Activated CD8-positive, alpha-beta T cell treated with anti-CD3 and anti-CD28 coated beads for 36 hours (primary cell): ENCODE results near the gene TSSK6. TPM values are rescaled to one million over a fixed set of nuclear protein-coding genes. Genes with fewer than 3 reads are reported as not detected.

Source experiments
- ATAC-seq: fragments of 200-7000 bp; cut with Tn5 transposase; one replicate; pipeline ENCODE4 v1.10.0; 2021; ENCODE audit warnings: mild to moderate bottlenecking, moderate library complexity
- CTCF ChIA-PET: fragments of 350-600 bp; sonication (Branson Sonifier 250); formaldehyde crosslinking; loops from one replicate; lab custom pipeline; 2021; ENCODE audit warnings: antibody characterized with exemption; lab: Charles Lee
- POLR2A ChIA-PET: fragments of 350-600 bp; sonication (Branson Sonifier 250); formaldehyde crosslinking; loops from one replicate; lab custom pipeline; 2021; ENCODE audit warnings: antibody characterized with exemption; lab: Charles Lee
- DNase-seq: peaks from one replicate; pipeline ENCODE4 v3.0.0-alpha.2; 2020
- H3K27ac Mint-ChIP-seq: one replicate; pipeline ENCODE4 v1.8.0; 2021; ENCODE audit warnings: mild to moderate bottlenecking, mixed read lengths
- H3K27me3 Mint-ChIP-seq: one replicate; pipeline ENCODE4 v1.8.0; 2021; ENCODE audit warnings: mixed read lengths
- H3K36me3 Mint-ChIP-seq: one replicate; pipeline ENCODE4 v1.8.0; 2021; ENCODE audit warnings: low read depth, mixed read lengths
- H3K4me1 Mint-ChIP-seq: one replicate; pipeline ENCODE4 v1.8.0; 2021; ENCODE audit warnings: low read depth, mixed read lengths
- H3K4me3 Mint-ChIP-seq: one replicate; pipeline ENCODE4 v1.8.0; 2021; ENCODE audit warnings: mild to moderate bottlenecking, moderate library complexity, mixed read lengths
- H3K9me3 Mint-ChIP-seq: one replicate; pipeline ENCODE4 v1.8.0; 2021; ENCODE audit warnings: mixed read lengths
- CTCF ChIP-seq: fragments of 200-600 bp; IDR thresholded peaks from one replicate; pipeline ENCODE4 v1.8.0; 2022; ENCODE audit warnings: antibody characterized with exemption, mild to moderate bottlenecking
- intact Hi-C: fragments of 100-400 bp; cut with micrococcal nuclease; formaldehyde crosslinking; loops from one replicate; pipeline ENCODE4 v1.10.0; 2022
- total RNA-seq, 2 experiments: library from RNA; stranded (reverse); gene quantifications; one replicate each; pipeline ENCODE4 v1.2.3, GENCODE V29; 2021

Gene TSSK6
- total RNA-seq, 2 experiments from 2014 or later, result 3.4 to 4.9 TPM

GRCh38 chr19:19514215-19514657 lies 1.1 kb downstream of the TSSK6 start:
- ATAC-seq (no peak), DNase-seq (no peak)
- ChIA-PET POLR2A (interaction anchor here (0.7 to 2.5 kb wide), 3 partner anchors 24 to 149 kb away, joined by 3 to 7 read pairs (median 3); no protein-coding TSS in a partner anchor), CTCF (interaction anchor here (1.2 kb wide), 1 partner anchor 19 kb away, joined by 5 read pairs; no protein-coding TSS in a partner anchor)
- Mint-ChIP-seq H3K4me1 (peaks cover 21% of the 10 kb centered on the region), H3K27ac (no peak overlapping the region), H3K9me3 (no peaks in the 10 kb centered on the region), H3K36me3 (peaks cover 6% of the 10 kb centered on the region), H3K27me3 (no peaks in the 10 kb centered on the region), H3K4me3 (peak overlapping the region; percentile 32)
- TF ChIP-seq CTCF, result no peak
- intact Hi-C loops, result no loop called here

GRCh38 chr19:19513682-19514081 lies 1.7 kb downstream of the TSSK6 start:
- ATAC-seq (no peak), DNase-seq (no peak)
- no peak overlapping the region for H3K4me3 Mint-ChIP-seq
- H3K27me3 Mint-ChIP-seq, result no peaks in the 10 kb centered on the region
- no peak overlapping the region for H3K27ac Mint-ChIP-seq
- H3K9me3 Mint-ChIP-seq, result no peaks in the 10 kb centered on the region
- ChIA-PET CTCF (interaction anchor here (1.2 kb wide), 1 partner anchor 19 kb away, joined by 5 read pairs; no protein-coding TSS in a partner anchor), POLR2A (interaction anchor here (0.7 kb wide), 1 partner anchor 54 kb away, joined by 3 read pairs; no protein-coding TSS in a partner anchor)
- TF ChIP-seq CTCF, result no peak
- peaks cover 19% of the 10 kb centered on the region for H3K4me1 Mint-ChIP-seq
- H3K36me3 Mint-ChIP-seq, result peaks cover 3% of the 10 kb centered on the region
- intact Hi-C loops, result no loop called here

- ChIA-PET POLR2A (interaction anchor here (2.0 kb wide), 1 partner anchor 15 kb away, joined by 4 read pairs; no protein-coding TSS in a partner anchor), CTCF (interaction anchor here (1.9 kb wide), 1 partner anchor 22 kb away, joined by 5 read pairs; no protein-coding TSS in a partner anchor)
- no peaks in the 10 kb centered on the region for H3K27me3 Mint-ChIP-seq
- no peaks in the 10 kb centered on the region for H3K9me3 Mint-ChIP-seq
- DNase-seq, result no peak
- no peak for TF ChIP-seq CTCF
- intact Hi-C loops, result no loop called here
- ATAC-seq, result no peak
- peaks cover 9% of the 10 kb centered on the region for H3K4me1 Mint-ChIP-seq
- no peak overlapping the region for H3K4me3 Mint-ChIP-seq
- H3K27ac Mint-ChIP-seq, result no peak overlapping the region
- peaks cover 7% of the 10 kb centered on the region for H3K36me3 Mint-ChIP-seq
Observed at GRCh38 chr19:19510432-19510831, 4.9 kb downstream of the TSSK6 start.

- H3K4me1 Mint-ChIP-seq, result peaks cover 3% of the 10 kb centered on the region
- H3K9me3 Mint-ChIP-seq, result no peaks in the 10 kb centered on the region
- H3K36me3 Mint-ChIP-seq, result peaks cover 14% of the 10 kb centered on the region
- DNase-seq (no peak), ATAC-seq (no peak)
- POLR2A ChIA-PET, result interaction anchor here (1.3 kb wide), 1 partner anchor 20 kb away, joined by 3 read pairs; no protein-coding TSS in a partner anchor
- H3K27ac Mint-ChIP-seq, result no peak overlapping the region
- intact Hi-C loops, result no loop called here
- H3K27me3 Mint-ChIP-seq, result no peaks in the 10 kb centered on the region
- H3K4me3 Mint-ChIP-seq, result no peak overlapping the region
- no peak for TF ChIP-seq CTCF
- CTCF ChIA-PET, result interaction anchor here (1.9 kb wide), 1 partner anchor 18 kb away, joined by 11 read pairs; no protein-coding TSS in a partner anchor
Observed at GRCh38 chr19:19508217-19508616, 7.1 kb downstream of the TSSK6 start.

DNA sequence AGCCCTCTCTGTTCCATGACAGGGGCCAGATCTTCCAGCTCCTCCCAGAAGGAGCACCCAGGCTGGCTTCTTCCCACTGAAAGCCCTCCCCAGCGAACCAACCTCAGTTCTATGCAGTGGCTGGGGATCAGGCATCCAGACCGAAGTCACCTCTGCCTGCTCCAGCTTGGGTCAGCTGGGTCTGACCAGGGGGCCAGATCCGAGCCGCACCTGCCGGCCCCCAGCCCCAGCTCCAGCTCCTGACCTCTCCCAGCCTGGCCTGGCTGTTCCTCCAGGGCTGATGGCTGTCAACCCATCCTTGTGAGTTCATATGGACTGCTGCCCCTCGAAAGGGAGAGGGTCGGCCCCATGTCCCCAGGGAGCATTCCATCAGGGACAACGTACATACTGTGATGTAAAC lies 8.0 kb downstream of the TSSK6 start:
- CTCF ChIA-PET, result interaction anchor here (1.9 kb wide), 1 partner anchor 17 kb away, joined by 11 read pairs; no protein-coding TSS in a partner anchor
- DNase-seq, result no peak
- Mint-ChIP-seq H3K27ac (no peak overlapping the region), H3K9me3 (no peaks in the 10 kb centered on the region), H3K4me3 (no peak overlapping the region), H3K27me3 (no peaks in the 10 kb centered on the region), H3K36me3 (peaks cover 22% of the 10 kb centered on the region), H3K4me1 (peaks cover 3% of the 10 kb centered on the region)
- POLR2A ChIA-PET, result interaction anchor here (1.1 kb wide), 1 partner anchor 8 kb away, joined by 4 read pairs; the partner anchor contains the start of genes NDUFA13 and TSSK6
- no peak for TF ChIP-seq CTCF
- ATAC-seq, result no peak
- intact Hi-C loops, result no loop called here
